PC-3 (cell line): ENCODE results near the gene SP9. TPM values are rescaled to one million over a fixed set of nuclear protein-coding genes. Genes with fewer than 3 reads are reported as not detected.
"Not testable (repeated sequence)": the region's sequence is repeated elsewhere in the genome, so short reads cannot be mapped to it uniquely, and the experiment has no call there.

Experiments used
- ATAC-seq: fragments of 200-7000 bp; cut with Tn5 transposase; 2 replicates; pipeline ENCODE4 v1.9.1; 2020; ENCODE audit warnings: mild to moderate bottlenecking, moderate library complexity
- BruUV-seq: library from RNA; stranded (reverse); fragments of 400-500 nt; replicated peaks from 2 replicates; lab custom pipeline; 2021; lab: Mats Ljungman, UMichigan
- CTCF ChIA-PET: fragments of 300-600 bp; sonication (Branson Sonifier 250); formaldehyde crosslinking; loops from one replicate; lab custom pipeline; 2022; ENCODE audit warnings: antibody characterized with exemption; lab: Charles Lee
- POLR2A ChIA-PET: fragments of 300-600 bp; sonication (Branson Sonifier 250); formaldehyde crosslinking; loops from one replicate; lab custom pipeline; 2022; ENCODE audit warnings: antibody characterized with exemption; ENCODE audit not compliant: unreplicated experiment; lab: Charles Lee
- DNase-seq: peaks from one replicate; pipeline ENCODE4 v3.0.0-alpha.2; 2015
- H2AFZ ChIP-seq: fragments of 300-600 bp; sonication (generic); 2 replicates; pipeline ENCODE4 v1.6.0; 2016; ENCODE audit warnings: antibody characterized with exemption, low read length
- H3F3A ChIP-seq: fragments of 300-600 bp; sonication (generic); one replicate; pipeline ENCODE4 v1.6.0; 2017; ENCODE audit warnings: antibody characterized with exemption, low read length, control low read depth, mild to moderate bottlenecking; ENCODE audit not compliant: unreplicated experiment
- H3K27ac ChIP-seq: fragments of 300-600 bp; sonication (generic); 2 replicates; pipeline ENCODE4 v1.5.1; 2016; ENCODE audit warnings: mild to moderate bottlenecking, low read length
- H3K27me3 ChIP-seq: fragments of 300-600 bp; sonication (generic); 2 replicates; pipeline ENCODE4 v1.6.1; 2016; ENCODE audit warnings: low read length, mixed read lengths
- H3K36me3 ChIP-seq: fragments of 300-600 bp; sonication (generic); 2 replicates; pipeline ENCODE4 v1.6.1; 2016; ENCODE audit warnings: low read depth, mixed run types, low read length, mixed read lengths
- H3K4me1 ChIP-seq: fragments of 300-600 bp; sonication (generic); 2 replicates; pipeline ENCODE4 v1.5.1; 2016; ENCODE audit warnings: low read length; ENCODE audit not compliant: insufficient read depth
- H3K4me2 ChIP-seq: fragments of 300-600 bp; sonication (generic); 2 replicates; pipeline ENCODE4 v1.6.0; 2016; ENCODE audit warnings: low read length
- H3K4me3 ChIP-seq: fragments of 300-600 bp; sonication (generic); 2 replicates; pipeline ENCODE4 v1.5.1; 2016; ENCODE audit warnings: mild to moderate bottlenecking, low read length, mixed read lengths
- H3K79me2 ChIP-seq: fragments of 300-600 bp; sonication (generic); 2 replicates; pipeline ENCODE4 v1.6.1; 2017; ENCODE audit warnings: low read length, mixed read lengths
- H3K9ac ChIP-seq: fragments of 300-600 bp; sonication (generic); 2 replicates; pipeline ENCODE4 v1.6.0; 2016; ENCODE audit warnings: mild to moderate bottlenecking, low read length
- H3K9me2 ChIP-seq: fragments of 300-600 bp; sonication (generic); replicated peaks from 2 replicates; pipeline ENCODE4 v1.6.1; 2016; ENCODE audit warnings: mixed run types, low read length, mixed read lengths
- H3K9me3 ChIP-seq: fragments of 300-600 bp; sonication (generic); 2 replicates; pipeline ENCODE4 v1.6.1; 2016; ENCODE audit warnings: low read length, mixed read lengths
- H4K20me1 ChIP-seq: fragments of 300-600 bp; sonication (generic); 2 replicates; pipeline ENCODE4 v1.6.1; 2016; ENCODE audit warnings: low read length, mixed read lengths
- CTCF ChIP-seq: fragments of 300-600 bp; sonication (generic); conservative IDR thresholded peaks from 2 replicates; pipeline ENCODE4 v1.5.1; 2017; ENCODE audit warnings: antibody characterized with exemption, low read depth, mild to moderate bottlenecking, low read length
- EZH2 ChIP-seq: fragments of 300-600 bp; sonication (generic); IDR thresholded peaks from one replicate; pipeline ENCODE4 v1.6.1; 2017; ENCODE audit warnings: antibody characterized with exemption, mild to moderate bottlenecking, low read length; ENCODE audit not compliant: unreplicated experiment
- EZH2phosphoT487 ChIP-seq: fragments of 300-600 bp; sonication (generic); IDR thresholded peaks from 2 replicates; pipeline ENCODE4 v1.6.1; 2018; ENCODE audit warnings: mild to moderate bottlenecking, antibody characterized with exemption, low read length, borderline replicate concordance
- intact Hi-C: fragments of 100-400 bp; cut with micrococcal nuclease; formaldehyde crosslinking; loops from 2 replicates; pipeline ENCODE4 v1.9.0; 2023
- total RNA-seq: library from RNA; depleted of rRNA; stranded (reverse); fragments of >200 nt; gene quantifications from 2 replicates; pipeline ENCODE4 v1.2.3, GENCODE V29; 2014

The SP9 gene
- total RNA-seq, 1 experiment from 2014 or later = not detected

GRCh38 chr2:174362949-174363348, 28.2 kb downstream of the SP9 start:
- ChIA-PET CTCF (no interaction called here), POLR2A (interaction anchor here (0.6 kb wide), 1 partner anchor 11 kb away, joined by 4 read pairs; no protein-coding TSS in a partner anchor)
- Histone ChIP-seq H3F3A (no peaks in the 10 kb centered on the region), H3K9ac (no peak overlapping the region), H3K9me2 (no peaks in the 10 kb centered on the region), H3K36me3 (peaks cover 17% of the 10 kb centered on the region), H3K4me1 (no peaks in the 10 kb centered on the region), H3K27ac (no peak overlapping the region), H3K79me2 (no peaks in the 10 kb centered on the region), H3K4me3 (no peak overlapping the region), H3K9me3 (no peaks in the 10 kb centered on the region), H3K4me2 (no peak overlapping the region), H2AFZ (no peak overlapping the region), H4K20me1 (no peaks in the 10 kb centered on the region), H3K27me3 (no peaks in the 10 kb centered on the region)
- DNase-seq (no peak), ATAC-seq (no peak)
- no TSS peak for BruUV-seq
- intact Hi-C loops = no loop called here
- TF ChIP-seq EZH2 = no peak
- TF ChIP-seq EZH2phosphoT487 = no peak

- ATAC-seq, H3K27ac ChIP-seq, CTCF ChIA-PET, H3K4me2 ChIP-seq, intact Hi-C loops, POLR2A ChIA-PET, H3K9me2 ChIP-seq, H3K4me1 ChIP-seq, DNase-seq, H3K79me2 ChIP-seq, H4K20me1 ChIP-seq, BruUV-seq, H3K9me3 ChIP-seq, H3K9ac ChIP-seq, H3K4me3 ChIP-seq, H3F3A ChIP-seq, H3K27me3 ChIP-seq, H2AFZ ChIP-seq: not testable (repeated sequence)
- peaks cover 17% of the 10 kb centered on the region for H3K36me3 ChIP-seq
Observed at GRCh38 chr2:174363492-174364225, 28.9 kb downstream of the SP9 start.

- no peak overlapping the region for H3K4me3 ChIP-seq
- ChIA-PET POLR2A (no interaction called here), CTCF (no interaction called here)
- H3K4me2 ChIP-seq = no peak overlapping the region
- H3K9ac ChIP-seq = no peak overlapping the region
- H2AFZ ChIP-seq = no peak overlapping the region
- no peak for ATAC-seq
- no peaks in the 10 kb centered on the region for H3K79me2 ChIP-seq
- H3K4me1 ChIP-seq = no peaks in the 10 kb centered on the region
- intact Hi-C loops = no loop called here
- H3K9me3 ChIP-seq = no peaks in the 10 kb centered on the region
- no peak overlapping the region for H3K27ac ChIP-seq
- BruUV-seq = no TSS peak
- H3K36me3 ChIP-seq = peaks cover 17% of the 10 kb centered on the region
- TF ChIP-seq EZH2 (no peak), EZH2phosphoT487 (no peak), CTCF (no peak)
- H4K20me1 ChIP-seq = no peaks in the 10 kb centered on the region
- H3F3A ChIP-seq = no peaks in the 10 kb centered on the region
- H3K27me3 ChIP-seq = no peaks in the 10 kb centered on the region
- H3K9me2 ChIP-seq = no peaks in the 10 kb centered on the region
- no peak for DNase-seq
Observed at GRCh38 chr2:174364628-174365027, 29.9 kb downstream of the SP9 start.
